H1 (cell line): Measurements from ENCODE around the gene MRPL55. TPM values are rescaled to one million over a fixed set of nuclear protein-coding genes. Genes with fewer than 3 reads are reported as not detected.
A peak's percentile ranks its signal among the peaks of the same experiment; 100 is the strongest.

Experiments used
- CTCF ChIA-PET: fragments of 300-600 bp; sonication (Branson Sonifier 250); formaldehyde crosslinking; loops from one replicate; lab custom pipeline; 2021; ENCODE audit not compliant: partially characterized antibody; lab: Charles Lee
- POLR2A ChIA-PET: fragments of 300-600 bp; sonication (Branson Sonifier 250); formaldehyde crosslinking; loops from one replicate; lab custom pipeline; 2021; ENCODE audit warnings: inconsistent platforms; ENCODE audit not compliant: partially characterized antibody; lab: Charles Lee
- DNase-seq, 2 experiments: peaks; one replicate each; pipeline versions ENCODE4 v3.0.0 to v3.0.0-alpha.2; 2010 to 2022; ENCODE audit warnings: low spot score in 2 of 2, low read depth in 1 of 2, mixed read lengths in 1 of 2
- FAIRE-seq: peaks from 2 replicates; lab custom pipeline; 2011; peaks lifted over from hg19 to GRCh38; lab: Jason Lieb, UNC
- H2AFZ ChIP-seq: 2 replicates; pipeline ENCODE4 v1.8.1; 2012; ENCODE audit warnings: low read length, inconsistent platforms
- H2AK5ac ChIP-seq: 2 replicates; pipeline ENCODE4 v1.6.1; 2013; ENCODE audit warnings: low read depth, low read length
- H2BK120ac ChIP-seq: replicated peaks from 2 replicates; pipeline ENCODE3; 2013; ENCODE audit warnings: low read depth, low read length, inconsistent platforms
- H2BK12ac ChIP-seq: 2 replicates; pipeline ENCODE4 v1.6.1; 2013; ENCODE audit warnings: low read depth, low read length
- H2BK15ac ChIP-seq: 2 replicates; pipeline ENCODE4 v1.6.1; 2013; ENCODE audit warnings: low read length
- H2BK20ac ChIP-seq: 2 replicates; pipeline ENCODE4 v1.6.1; 2013; ENCODE audit warnings: low read length
- H2BK5ac ChIP-seq: 2 replicates; pipeline ENCODE4 v1.6.1; 2013; ENCODE audit warnings: low read depth, low read length
- H3K14ac ChIP-seq: 2 replicates; pipeline ENCODE4 v1.6.1; 2013; ENCODE audit warnings: inconsistent platforms; ENCODE audit not compliant: insufficient read length
- H3K18ac ChIP-seq: 2 replicates; pipeline ENCODE4 v1.6.1; 2013; ENCODE audit warnings: low read length; ENCODE audit errors: extremely low read depth
- H3K23ac ChIP-seq: 2 replicates; pipeline ENCODE4 v1.6.1; 2013; ENCODE audit warnings: inconsistent platforms; ENCODE audit not compliant: insufficient read length
- H3K23me2 ChIP-seq: 2 replicates; pipeline ENCODE4 v1.6.1; 2013; ENCODE audit warnings: low read depth, low read length
- H3K27ac ChIP-seq: 2 replicates; pipeline ENCODE4 v1.6.1; 2011; ENCODE audit warnings: low read depth, low read length, inconsistent platforms
- H3K27me3 ChIP-seq, 4 experiments: replicated peaks in 1 of 4; 1 replicate in 1 of 4; 2 replicates in 3 of 4; pipeline versions ENCODE4 v1.6.1 to v1.8.1; 2011 to 2013; ENCODE audit warnings: low read length in 3 of 4, mild to moderate bottlenecking in 3 of 4, inconsistent platforms in 2 of 4, mixed read lengths in 2 of 4, moderate library complexity in 1 of 4; ENCODE audit not compliant: control insufficient read depth in 3 of 4, insufficient read depth in 3 of 4; ENCODE audit errors: extremely low read depth in 1 of 4
- H3K36me3 ChIP-seq, 4 experiments: 2 replicates each; pipeline versions ENCODE4 v1.6.1 to v1.8.1; 2011 to 2013; ENCODE audit warnings: mild to moderate bottlenecking in 4 of 4, low read length in 3 of 4, moderate library complexity in 2 of 4, control low read depth in 1 of 4, inconsistent platforms in 1 of 4; ENCODE audit not compliant: insufficient read depth in 4 of 4, control insufficient read depth in 2 of 4
- H3K4ac ChIP-seq: replicated peaks from 2 replicates; pipeline ENCODE3; 2013; ENCODE audit warnings: low read length, low read depth, mixed read lengths, inconsistent platforms; ENCODE audit not compliant: insufficient read length
- H3K4me1 ChIP-seq, 4 experiments: replicated peaks in 1 of 4; 1 replicate in 1 of 4; 2 replicates in 3 of 4; pipeline versions ENCODE4 v1.6.1 to v1.8.1; 2011 to 2013; ENCODE audit warnings: low read length in 3 of 4, inconsistent platforms in 2 of 4, mixed read lengths in 1 of 4; ENCODE audit not compliant: insufficient read depth in 4 of 4, control insufficient read depth in 3 of 4
- H3K4me2 ChIP-seq, 2 experiments: 2 replicates each; pipeline versions ENCODE4 v1.6.1 to v1.8.1; 2011 to 2013; ENCODE audit warnings: low read depth in 2 of 2, low read length in 2 of 2, control low read depth in 1 of 2, inconsistent platforms in 1 of 2, mild to moderate bottlenecking in 1 of 2; ENCODE audit not compliant: insufficient read depth in 1 of 2
- H3K4me3 ChIP-seq, 4 experiments: fragments of 200-600, 300-600 bp in 1 of 4; sonication (generic), shearing (Covaris generic), sonication (Bioruptor Twin) in 1 of 4; 2 replicates each; pipeline versions ENCODE4 v1.5.1 to v1.8.1; 2011 to 2016; ENCODE audit warnings: low read length in 4 of 4, low read depth in 3 of 4, control low read depth in 2 of 4, inconsistent platforms in 2 of 4, mild to moderate bottlenecking in 2 of 4, mixed read lengths in 1 of 4, moderate library complexity in 1 of 4; ENCODE audit not compliant: insufficient read depth in 2 of 4; ENCODE audit errors: extremely low read depth in 1 of 4
- H3K56ac ChIP-seq: replicated peaks from 2 replicates; pipeline ENCODE3; 2013; ENCODE audit warnings: low read depth, mild to moderate bottlenecking, mixed read lengths, low read length, inconsistent platforms; ENCODE audit not compliant: insufficient read length
- H3K79me1 ChIP-seq: 2 replicates; pipeline ENCODE4 v1.6.1; 2013; ENCODE audit warnings: low read depth, low read length, control low read depth
- H3K79me2 ChIP-seq, 2 experiments: 2 replicates each; pipeline versions ENCODE4 v1.6.1 to v1.8.1; 2012 to 2013; ENCODE audit warnings: low read length in 2 of 2, mild to moderate bottlenecking in 2 of 2, inconsistent platforms in 1 of 2; ENCODE audit not compliant: insufficient read depth in 2 of 2, control insufficient read depth in 1 of 2
- H3K9ac ChIP-seq, 4 experiments: replicated peaks in 1 of 4; 1 replicate in 1 of 4; 2 replicates in 3 of 4; pipeline versions ENCODE4 v1.6.1 to v1.8.1; 2011 to 2013; ENCODE audit warnings: low read depth in 3 of 4, low read length in 3 of 4, control low read depth in 2 of 4, mild to moderate bottlenecking in 2 of 4, moderate library complexity in 2 of 4, inconsistent platforms in 1 of 4; ENCODE audit errors: extremely low read depth in 1 of 4
- H3K9me3 ChIP-seq, 2 experiments: 2 replicates each; pipeline versions ENCODE4 v1.6.1 to v1.8.1; 2012 to 2013; ENCODE audit warnings: mild to moderate bottlenecking in 2 of 2, moderate library complexity in 2 of 2, control low read depth in 1 of 2, inconsistent platforms in 1 of 2, low read depth in 1 of 2, low read length in 1 of 2, mixed read lengths in 1 of 2; ENCODE audit not compliant: insufficient read depth in 2 of 2
- H4K20me1 ChIP-seq, 2 experiments: replicated peaks in 1 of 2; 2 replicates each; pipeline versions ENCODE3 to v1.8.1; 2011 to 2013; ENCODE audit warnings: inconsistent platforms in 2 of 2, low read length in 2 of 2, mild to moderate bottlenecking in 1 of 2; ENCODE audit not compliant: insufficient read depth in 2 of 2, control insufficient read depth in 1 of 2
- H4K5ac ChIP-seq: 2 replicates; pipeline ENCODE4 v1.6.1; 2013; ENCODE audit warnings: low read length, low read depth, mixed read lengths, inconsistent platforms; ENCODE audit not compliant: insufficient read length
- H4K8ac ChIP-seq: 2 replicates; pipeline ENCODE4 v1.8.0; 2013; ENCODE audit warnings: mild to moderate bottlenecking, moderate library complexity, low read length, inconsistent platforms; ENCODE audit not compliant: insufficient read depth; ENCODE audit errors: extremely low read depth
- H4K91ac ChIP-seq: replicated peaks from 2 replicates; pipeline ENCODE3; 2013; ENCODE audit warnings: low read length, mixed read lengths, inconsistent platforms; ENCODE audit not compliant: insufficient read length
- CEBPB ChIP-seq: IDR thresholded peaks from 2 replicates; pipeline ENCODE4 v1.6.1; 2012; ENCODE audit warnings: low read depth, low read length
- EGR1 ChIP-seq: IDR thresholded peaks from 2 replicates; pipeline ENCODE4 v1.6.1; 2011; ENCODE audit warnings: low read depth, low read length, borderline replicate concordance
- EP300 ChIP-seq, 2 experiments: IDR thresholded peaks; 1 replicate in 1 of 2; 2 replicates in 1 of 2; pipeline ENCODE4 v1.6.1; 2011 to 2012; ENCODE audit warnings: low read depth in 2 of 2, low read length in 2 of 2, mild to moderate bottlenecking in 2 of 2, borderline replicate concordance in 1 of 2, inconsistent platforms in 1 of 2, moderate library complexity in 1 of 2
- HDAC2 ChIP-seq, 2 experiments: fragments of 300-600 bp in 1 of 2; sonication (generic) in 1 of 2; IDR thresholded peaks; 2 replicates each; pipeline ENCODE4 v1.6.1; 2011 to 2012; ENCODE audit warnings: low read depth in 2 of 2, low read length in 2 of 2, mild to moderate bottlenecking in 2 of 2, moderate library complexity in 2 of 2, borderline replicate concordance in 1 of 2, inconsistent platforms in 1 of 2
- RAD21 ChIP-seq, 2 experiments: IDR thresholded peaks in 1 of 2; conservative IDR thresholded peaks in 1 of 2; 2 replicates each; pipeline ENCODE4 v1.6.1; 2011; ENCODE audit warnings: low read depth in 2 of 2, low read length in 2 of 2, improper control_type of control experiment in 1 of 2, inconsistent platforms in 1 of 2, mild to moderate bottlenecking in 1 of 2, moderate library complexity in 1 of 2
- RBBP5 ChIP-seq: IDR thresholded peaks from 2 replicates; pipeline ENCODE4 v1.7.1; 2012; ENCODE audit warnings: low read depth, mild to moderate bottlenecking, inconsistent platforms, low read length, moderate library complexity, borderline replicate concordance
- SIN3A ChIP-seq, 2 experiments: IDR thresholded peaks in 1 of 2; conservative IDR thresholded peaks in 1 of 2; 2 replicates each; pipeline ENCODE4 v1.6.1; 2011 to 2012; ENCODE audit warnings: low read length in 2 of 2, improper control_type of control experiment in 1 of 2, low read depth in 1 of 2, mild to moderate bottlenecking in 1 of 2
- SRF ChIP-seq: IDR thresholded peaks from 2 replicates; pipeline ENCODE4 v1.6.1; 2011; ENCODE audit warnings: mild to moderate bottlenecking, low read depth, low read length, moderate library complexity
- TAF1 ChIP-seq: IDR thresholded peaks from 2 replicates; pipeline ENCODE4 v1.6.1; 2011; ENCODE audit warnings: mild to moderate bottlenecking, low read depth, low read length
- WGBS, 2 experiments: shearing (Covaris generic) in 1 of 2; methylation state at CpG; one replicate each; pipeline versions ENCODE4 v1.1.6 to v1.1.7; 2013 to 2015; ENCODE audit warnings: low lambda C conversion rate in 2 of 2, mixed read lengths in 2 of 2, inconsistent platforms in 1 of 2, low coverage in 1 of 2, missing lambda C conversion rate in 1 of 2; ENCODE audit not compliant: insufficient replicate concordance in 2 of 2, insufficient coverage in 1 of 2, insufficient read length in 1 of 2; ENCODE audit errors: extremely low coverage in 1 of 2, missing lambda C conversion rate in 1 of 2; 5-methylcytosine and 5-hydroxymethylcytosine counted together
- polyA plus RNA-seq, 7 experiments: library from polyadenylated mRNA; depleted of rRNA in 3 of 7; stranded (reverse) in 5 of 7; unstranded in 2 of 7; fragments of >200 nt in 5 of 7; fragments of 200-250 nt in 2 of 7; gene quantifications; 1 replicate in 5 of 7; 2 replicates in 1 of 7; 4 replicates in 1 of 7; pipeline versions ENCODE4 v1.2.1 to v1.2.3, GENCODE V29; 2011 to 2013; ENCODE audit warnings: missing spikeins in 2 of 7, mixed read lengths in 2 of 7
- total RNA-seq: library from RNA; stranded (reverse); fragmentation: NEBNext Ultra II Directional; extraction: Animal tissue kit (Norgen Biotek cat#: 25700); gene quantifications from 2 replicates; pipeline ENCODE4 v1.2.1, GENCODE V29; 2021
- TF ChIP-seq, protein P1 (sequence below): IDR thresholded peaks from 2 replicates; pipeline ENCODE4 v1.6.1; 2011; ENCODE audit warnings: low read length, improper control_type of control experiment

Gene MRPL55
- total and polyA plus RNA-seq, 2 of the 8 experiments (the other 6 are each of a cell fraction or from before 2014, with no cell fraction given): 59.0 to 244 TPM

DNA sequence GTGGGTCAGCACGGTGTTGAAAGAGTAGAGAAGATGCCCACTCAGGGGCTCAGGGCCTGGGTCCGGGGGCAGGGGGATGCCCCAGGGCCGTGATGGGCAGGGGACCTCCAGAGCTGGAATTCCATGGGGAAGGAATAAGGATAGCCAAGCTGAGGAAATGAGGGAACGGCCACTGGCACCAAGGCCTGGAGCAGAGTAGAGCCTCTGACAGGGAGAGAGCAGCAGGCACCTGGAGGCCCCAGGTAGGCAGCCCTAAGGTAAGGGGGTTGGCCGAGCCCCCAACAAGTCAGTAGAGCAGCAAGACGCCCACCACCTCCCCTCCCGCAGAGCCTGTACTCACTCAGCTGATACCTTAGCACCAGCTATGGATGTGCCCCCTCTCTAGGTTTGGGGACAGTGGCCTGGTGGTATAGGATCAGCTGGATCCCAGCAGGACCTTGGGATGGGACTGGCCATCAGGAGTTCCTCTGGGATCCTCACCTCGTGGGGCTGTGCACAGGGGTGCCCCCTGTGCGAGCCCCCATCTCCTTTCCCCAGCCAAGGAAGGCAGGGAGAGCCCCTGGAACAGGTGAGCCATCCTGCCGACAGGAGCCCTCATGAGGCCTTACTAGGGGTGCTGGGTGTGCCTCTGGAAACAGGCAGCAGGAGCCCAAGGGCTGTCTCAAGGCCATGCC is 47.6 kb downstream of the MRPL55 start:
- Histone ChIP-seq H4K8ac (no peak overlapping the region), H3K79me2 (no peaks in the 10 kb centered on the region), H2BK12ac (no peak overlapping the region), H4K5ac (no peak overlapping the region), H3K4ac (no peak overlapping the region), H3K9me3 (no peaks in the 10 kb centered on the region), H2BK5ac (no peak overlapping the region), H3K56ac (no peak overlapping the region), H2BK20ac (no peak overlapping the region), H3K4me1 (peaks cover 0 to 7% (median 2%) of the 10 kb centered on the region in 4 experiments; a peak in 3 of 7 replicates), H2AK5ac (no peak overlapping the region), H3K4me2 (peak overlapping the region; percentile 65 to 94), H3K79me1 (no peaks in the 10 kb centered on the region), H3K36me3 (no peaks in the 10 kb centered on the region), H3K18ac (no peak overlapping the region), H4K91ac (no peak overlapping the region), H4K20me1 (no peaks in the 10 kb centered on the region), H3K27ac (no peak overlapping the region), H3K14ac (no peak overlapping the region), H2AFZ (no peak overlapping the region), H3K4me3 (peak overlapping the region in 2 of 4 experiments; percentile 50 to 74; a peak in 3 of 8 replicates), H3K23me2 (peaks cover 2% of the 10 kb centered on the region; the same call in 1 of the 2 replicates), H3K23ac (no peak overlapping the region), H3K9ac (no peak overlapping the region), H3K27me3 (peaks cover 25 to 82% (median 74%) of the 10 kb centered on the region in 4 experiments), H2BK120ac (no peak overlapping the region), H2BK15ac (no peak overlapping the region)
- FAIRE-seq (no peak), DNase-seq (peak in 1 of 2 experiments; percentile 45)
- WGBS, 2 experiments: 85% methylated on average over 10 of the region's 10 CpGs; no CpG with 5 or more reads in 1 of the 2 experiments
- ChIA-PET CTCF (interaction anchor here (0.9 to 14.1 kb wide), 11 partner anchors 11 to 280 kb away, joined by 3 to 197 read pairs (median 3); partner anchors contain the start of gene WNT3A), POLR2A (interaction anchor here (1.7 to 2.0 kb wide), 2 partner anchors 12 to 20 kb away, joined by 4 to 5 read pairs; no protein-coding TSS in a partner anchor)
- TF ChIP-seq, protein P1, sequence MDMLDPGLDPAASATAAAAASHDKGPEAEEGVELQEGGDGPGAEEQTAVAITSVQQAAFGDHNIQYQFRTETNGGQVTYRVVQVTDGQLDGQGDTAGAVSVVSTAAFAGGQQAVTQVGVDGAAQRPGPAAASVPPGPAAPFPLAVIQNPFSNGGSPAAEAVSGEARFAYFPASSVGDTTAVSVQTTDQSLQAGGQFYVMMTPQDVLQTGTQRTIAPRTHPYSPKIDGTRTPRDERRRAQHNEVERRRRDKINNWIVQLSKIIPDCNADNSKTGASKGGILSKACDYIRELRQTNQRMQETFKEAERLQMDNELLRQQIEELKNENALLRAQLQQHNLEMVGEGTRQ: no peak
- TF ChIP-seq SRF (no peak), RAD21 (IDR thresholded peaks at IDR 0.05 in 1 of 2, conservative IDR thresholded peaks at IDR 0.05 in 1 of 2; ENCODE audit: low read depth in 2 of 2, low read length in 2 of 2) (no peak), CEBPB (no peak), EGR1 (no peak), HDAC2 (IDR thresholded peaks at IDR 0.05; ENCODE audit: borderline replicate concordance in 1 of 2, low read depth in 2 of 2, low read length in 2 of 2) (no peak), EP300 (IDR thresholded peaks at IDR 0.05; ENCODE audit: borderline replicate concordance in 1 of 2, low read depth in 2 of 2, low read length in 2 of 2) (no peak), SIN3A (conservative IDR thresholded peaks at IDR 0.05 in 1 of 2, IDR thresholded peaks at IDR 0.05 in 1 of 2; ENCODE audit: low read depth in 1 of 2, low read length in 2 of 2) (no peak), RBBP5 (no peak), TAF1 (no peak)
